Measurements from ENCODE around the gene MTCH1. TPM values are rescaled to one million over a fixed set of nuclear protein-coding genes. Genes with fewer than 3 reads are reported as not detected.

The MTCH1 gene
- total and polyA plus RNA-seq, 8 donors = 66.8 to 146 (median 87.2) TPM

- no peak for FAIRE-seq
- no peak for DNase-seq
- no peak overlapping the region for H3K4me3 ChIP-seq
- no peaks in the 10 kb centered on the region for H3K4me1 ChIP-seq
- WGBS, 2 donors = 85 to 91% methylated on average over 11 of the region's 11 CpGs
- H3K27ac ChIP-seq = no peak overlapping the region
- no peak for ATAC-seq
- H3K36me3 ChIP-seq = no peaks in the 10 kb centered on the region
- no peaks in the 10 kb centered on the region for H3K27me3 ChIP-seq
- TF ChIP-seq CTCF (IDR thresholded peaks at IDR 0.05) = no peak
- intact Hi-C loops (cut with DNase I) = no loop called here
- H3K9me3 ChIP-seq = no peaks in the 10 kb centered on the region
Measured at GRCh38 chr6:37004044-37004980, 18.3 kb upstream of the MTCH1 start.

- no peak overlapping the region for H3K4me3 ChIP-seq
- peak overlapping the region in 2 of 4 donors; percentile 93 to 95 for H3K27ac ChIP-seq
- intact Hi-C loops (cut with DNase I) = no loop called here
- DNase-seq = no peak
- no peaks in the 10 kb centered on the region for H3K27me3 ChIP-seq
- no peak for FAIRE-seq
- H3K36me3 ChIP-seq = no peaks in the 10 kb centered on the region
- ATAC-seq = no peak
- no peak for TF ChIP-seq CTCF (IDR thresholded peaks at IDR 0.05)
- 95 to 96% methylated on average over 4 of the region's 4 CpGs for WGBS, 2 donors
- no peaks in the 10 kb centered on the region for H3K9me3 ChIP-seq
- peaks cover 22 to 25% (median 23%) of the 10 kb centered on the region in 3 donors for H3K4me1 ChIP-seq
Measured at GRCh38 chr6:36999751-37000125, 13.7 kb upstream of the MTCH1 start.

GRCh38 chr6:36999061-36999750, 13.2 kb upstream of the MTCH1 start:
- no peak overlapping the region for H3K4me3 ChIP-seq
- H3K4me1 ChIP-seq = peaks cover 22 to 25% (median 23%) of the 10 kb centered on the region in 3 donors
- ATAC-seq = peak in 2 of 4 donors; percentile 5 to 8
- DNase-seq = no peak
- no peak for TF ChIP-seq CTCF (IDR thresholded peaks at IDR 0.05)
- no peaks in the 10 kb centered on the region for H3K9me3 ChIP-seq
- intact Hi-C loops (cut with DNase I) = no loop called here
- no peaks in the 10 kb centered on the region for H3K36me3 ChIP-seq
- 68% methylated on average over 15 of the region's 15 CpGs for WGBS, 2 donors
- peak overlapping the region; percentile 86 to 95 (median 91) for H3K27ac ChIP-seq
- no peak for FAIRE-seq
- H3K27me3 ChIP-seq = no peaks in the 10 kb centered on the region

- no peaks in the 10 kb centered on the region for H3K27me3 ChIP-seq
- no peaks in the 10 kb centered on the region for H3K36me3 ChIP-seq
- no peak for DNase-seq
- WGBS, 2 donors = 38 to 40% methylated on average over 8 of the region's 8 CpGs
- no peak for ATAC-seq
- peaks cover 22 to 25% (median 23%) of the 10 kb centered on the region in 3 donors for H3K4me1 ChIP-seq
- no peak overlapping the region for H3K4me3 ChIP-seq
- intact Hi-C loops (cut with DNase I) = no loop called here
- H3K9me3 ChIP-seq = no peaks in the 10 kb centered on the region
- peak overlapping the region; percentile 86 to 95 (median 91) for H3K27ac ChIP-seq
- no peak for FAIRE-seq
- no peak for TF ChIP-seq CTCF (IDR thresholded peaks at IDR 0.05)
Measured at GRCh38 chr6:36998723-36999038, 12.7 kb upstream of the MTCH1 start.
